PC-3 (cell line): ENCODE data around the gene LAMA3. TPM values are rescaled to one million over a fixed set of nuclear protein-coding genes. Genes with fewer than 3 reads are reported as not detected.
A peak's percentile ranks its signal among the peaks of the same experiment; 100 is the strongest.

ENCODE experiments used
- ATAC-seq: fragments of 200-7000 bp; cut with Tn5 transposase; 2 replicates; pipeline ENCODE4 v1.9.1; 2020; ENCODE audit warnings: mild to moderate bottlenecking, moderate library complexity
- BruUV-seq: library from RNA; stranded (reverse); fragments of 400-500 nt; replicated peaks from 2 replicates; lab custom pipeline; 2021; lab: Mats Ljungman, UMichigan
- CTCF ChIA-PET: fragments of 300-600 bp; sonication (Branson Sonifier 250); formaldehyde crosslinking; loops from one replicate; lab custom pipeline; 2022; ENCODE audit warnings: antibody characterized with exemption; lab: Charles Lee
- POLR2A ChIA-PET: fragments of 300-600 bp; sonication (Branson Sonifier 250); formaldehyde crosslinking; loops from one replicate; lab custom pipeline; 2022; ENCODE audit warnings: antibody characterized with exemption; ENCODE audit not compliant: unreplicated experiment; lab: Charles Lee
- DNase-seq: peaks from one replicate; pipeline ENCODE4 v3.0.0-alpha.2; 2015
- H2AFZ ChIP-seq: fragments of 300-600 bp; sonication (generic); 2 replicates; pipeline ENCODE4 v1.6.0; 2016; ENCODE audit warnings: antibody characterized with exemption, low read length
- H3F3A ChIP-seq: fragments of 300-600 bp; sonication (generic); one replicate; pipeline ENCODE4 v1.6.0; 2017; ENCODE audit warnings: antibody characterized with exemption, low read length, control low read depth, mild to moderate bottlenecking; ENCODE audit not compliant: unreplicated experiment
- H3K27ac ChIP-seq: fragments of 300-600 bp; sonication (generic); 2 replicates; pipeline ENCODE4 v1.5.1; 2016; ENCODE audit warnings: mild to moderate bottlenecking, low read length
- H3K27me3 ChIP-seq: fragments of 300-600 bp; sonication (generic); 2 replicates; pipeline ENCODE4 v1.6.1; 2016; ENCODE audit warnings: low read length, mixed read lengths
- H3K36me3 ChIP-seq: fragments of 300-600 bp; sonication (generic); 2 replicates; pipeline ENCODE4 v1.6.1; 2016; ENCODE audit warnings: low read depth, mixed run types, low read length, mixed read lengths
- H3K4me1 ChIP-seq: fragments of 300-600 bp; sonication (generic); 2 replicates; pipeline ENCODE4 v1.5.1; 2016; ENCODE audit warnings: low read length; ENCODE audit not compliant: insufficient read depth
- H3K4me2 ChIP-seq: fragments of 300-600 bp; sonication (generic); 2 replicates; pipeline ENCODE4 v1.6.0; 2016; ENCODE audit warnings: low read length
- H3K4me3 ChIP-seq: fragments of 300-600 bp; sonication (generic); 2 replicates; pipeline ENCODE4 v1.5.1; 2016; ENCODE audit warnings: mild to moderate bottlenecking, low read length, mixed read lengths
- H3K79me2 ChIP-seq: fragments of 300-600 bp; sonication (generic); 2 replicates; pipeline ENCODE4 v1.6.1; 2017; ENCODE audit warnings: low read length, mixed read lengths
- H3K9ac ChIP-seq: fragments of 300-600 bp; sonication (generic); 2 replicates; pipeline ENCODE4 v1.6.0; 2016; ENCODE audit warnings: mild to moderate bottlenecking, low read length
- H3K9me2 ChIP-seq: fragments of 300-600 bp; sonication (generic); replicated peaks from 2 replicates; pipeline ENCODE4 v1.6.1; 2016; ENCODE audit warnings: mixed run types, low read length, mixed read lengths
- H3K9me3 ChIP-seq: fragments of 300-600 bp; sonication (generic); 2 replicates; pipeline ENCODE4 v1.6.1; 2016; ENCODE audit warnings: low read length, mixed read lengths
- H4K20me1 ChIP-seq: fragments of 300-600 bp; sonication (generic); 2 replicates; pipeline ENCODE4 v1.6.1; 2016; ENCODE audit warnings: low read length, mixed read lengths
- CTCF ChIP-seq: fragments of 300-600 bp; sonication (generic); conservative IDR thresholded peaks from 2 replicates; pipeline ENCODE4 v1.5.1; 2017; ENCODE audit warnings: antibody characterized with exemption, low read depth, mild to moderate bottlenecking, low read length
- EZH2 ChIP-seq: fragments of 300-600 bp; sonication (generic); IDR thresholded peaks from one replicate; pipeline ENCODE4 v1.6.1; 2017; ENCODE audit warnings: antibody characterized with exemption, mild to moderate bottlenecking, low read length; ENCODE audit not compliant: unreplicated experiment
- EZH2phosphoT487 ChIP-seq: fragments of 300-600 bp; sonication (generic); IDR thresholded peaks from 2 replicates; pipeline ENCODE4 v1.6.1; 2018; ENCODE audit warnings: mild to moderate bottlenecking, antibody characterized with exemption, low read length, borderline replicate concordance
- intact Hi-C: fragments of 100-400 bp; cut with micrococcal nuclease; formaldehyde crosslinking; loops from 2 replicates; pipeline ENCODE4 v1.9.0; 2023
- total RNA-seq: library from RNA; depleted of rRNA; stranded (reverse); fragments of >200 nt; gene quantifications from 2 replicates; pipeline ENCODE4 v1.2.3, GENCODE V29; 2014

Gene LAMA3
- total RNA-seq, 1 experiment from 2014 or later: 224 TPM

- no peaks in the 10 kb centered on the region for H3K9me2 ChIP-seq
- BruUV-seq: no TSS peak
- no peaks in the 10 kb centered on the region for H3K27me3 ChIP-seq
- intact Hi-C loops: loop anchor here (5.0 kb wide), 1 partner anchor 84 kb away; no protein-coding TSS in a partner anchor
- H3K79me2 ChIP-seq: no peaks in the 10 kb centered on the region
- no peaks in the 10 kb centered on the region for H3K4me1 ChIP-seq
- H3K4me2 ChIP-seq: no peak overlapping the region
- H3K4me3 ChIP-seq: no peak overlapping the region
- no peaks in the 10 kb centered on the region for H3K9me3 ChIP-seq
- no peak overlapping the region for H3K9ac ChIP-seq
- H3K36me3 ChIP-seq: peaks cover 62% of the 10 kb centered on the region
- H2AFZ ChIP-seq: no peak overlapping the region
- no peak overlapping the region for H3K27ac ChIP-seq
- CTCF ChIA-PET: no interaction called here
- POLR2A ChIA-PET: interaction anchor here (0.5 to 0.6 kb wide), 2 partner anchors 26 to 266 kb away, joined by 3 to 4 read pairs; no protein-coding TSS in a partner anchor
- H3F3A ChIP-seq: no peaks in the 10 kb centered on the region
- H4K20me1 ChIP-seq: no peaks in the 10 kb centered on the region
- TF ChIP-seq CTCF: no peak
- TF ChIP-seq EZH2phosphoT487: no peak
- TF ChIP-seq EZH2: no peak
- DNase-seq (peak; percentile 41), ATAC-seq (peak; percentile 42)
Observed at GRCh38 chr18:23805898-23806297, 116.6 kb downstream of the LAMA3 start.

- Histone ChIP-seq H2AFZ (no peak overlapping the region), H3K27ac (no peak overlapping the region), H3K36me3 (peaks cover 63% of the 10 kb centered on the region), H3K4me3 (no peak overlapping the region), H3K4me2 (no peak overlapping the region), H3K79me2 (no peaks in the 10 kb centered on the region), H3K9me3 (no peaks in the 10 kb centered on the region), H3K9me2 (no peaks in the 10 kb centered on the region), H4K20me1 (no peaks in the 10 kb centered on the region), H3K4me1 (no peaks in the 10 kb centered on the region), H3K27me3 (no peaks in the 10 kb centered on the region), H3F3A (no peaks in the 10 kb centered on the region), H3K9ac (no peak overlapping the region)
- ChIA-PET CTCF (no interaction called here), POLR2A (no interaction called here)
- intact Hi-C loops: loop anchor here (5.0 kb wide), 1 partner anchor 87 kb away; no protein-coding TSS in a partner anchor
- DNase-seq (no peak), ATAC-seq (no peak)
- TF ChIP-seq EZH2 (no peak), CTCF (no peak), EZH2phosphoT487 (no peak)
- BruUV-seq: no TSS peak
Observed at GRCh38 chr18:23809415-23809814, 120.2 kb downstream of the LAMA3 start.

GRCh38 chr18:23810396-23810795 is 121.1 kb downstream of the LAMA3 start:
- DNase-seq (no peak), ATAC-seq (no peak)
- H3K4me1 ChIP-seq: no peaks in the 10 kb centered on the region
- H3K27me3 ChIP-seq: no peaks in the 10 kb centered on the region
- ChIA-PET POLR2A (no interaction called here), CTCF (no interaction called here)
- H3K4me3 ChIP-seq: no peak overlapping the region
- H3K9me2 ChIP-seq: no peaks in the 10 kb centered on the region
- H3K79me2 ChIP-seq: no peaks in the 10 kb centered on the region
- H3K9ac ChIP-seq: no peak overlapping the region
- TF ChIP-seq EZH2phosphoT487 (no peak), CTCF (no peak), EZH2 (no peak)
- no peak overlapping the region for H2AFZ ChIP-seq
- intact Hi-C loops: no loop called here
- BruUV-seq: no TSS peak
- no peaks in the 10 kb centered on the region for H3K9me3 ChIP-seq
- H3K36me3 ChIP-seq: peaks cover 65% of the 10 kb centered on the region
- H3K27ac ChIP-seq: no peak overlapping the region
- H3F3A ChIP-seq: no peaks in the 10 kb centered on the region
- no peak overlapping the region for H3K4me2 ChIP-seq
- no peaks in the 10 kb centered on the region for H4K20me1 ChIP-seq
